Epidermal melanocyte (primary cell): ENCODE measurements around the gene TNS3.

Experiments used
- DNase-seq: peaks from one replicate; pipeline ENCODE4 v3.0.0; 2011; ENCODE audit warnings: low spot score; ENCODE audit not compliant: insufficient read length

The TNS3 gene

GRCh38 chr7:47371733-47372368 is 210.1 kb downstream of the TNS3 start:
- no peak for DNase-seq

GRCh38 chr7:47371317-47371716 is 210.6 kb downstream of the TNS3 start:
- no peak for DNase-seq

GRCh38 chr7:47370461-47371042 is 211.4 kb downstream of the TNS3 start:
- no peak for DNase-seq

- no peak for DNase-seq
Measured at GRCh38 chr7:47369736-47370135, 212.2 kb downstream of the TNS3 start.

- DNase-seq: no peak
Measured at GRCh38 chr7:47368190-47368812, 213.6 kb downstream of the TNS3 start.

GRCh38 chr7:47367369-47367768 is 214.5 kb downstream of the TNS3 start:
- no peak for DNase-seq

- DNase-seq: no peak
Measured at GRCh38 chr7:47366960-47367359, 215.0 kb downstream of the TNS3 start.

- DNase-seq: no peak
Measured at GRCh38 chr7:47366211-47366610, 215.7 kb downstream of the TNS3 start.

GRCh38 chr7:47362984-47363383 is 218.9 kb downstream of the TNS3 start:
- no peak for DNase-seq

- no peak for DNase-seq
Measured at GRCh38 chr7:47361746-47362215, 220.1 kb downstream of the TNS3 start.

- DNase-seq: no peak
Measured at GRCh38 chr7:47361236-47361635, 220.7 kb downstream of the TNS3 start.

GRCh38 chr7:47360301-47360900 is 221.5 kb downstream of the TNS3 start:
- no peak for DNase-seq

GRCh38 chr7:47358944-47359588 is 222.8 kb downstream of the TNS3 start:
- DNase-seq: no peak

- DNase-seq: no peak
Measured at GRCh38 chr7:47358357-47358756, 223.6 kb downstream of the TNS3 start.

- DNase-seq: no peak
Measured at GRCh38 chr7:47357863-47358262, 224.0 kb downstream of the TNS3 start.

GRCh38 chr7:47357361-47357760 is 224.6 kb downstream of the TNS3 start:
- DNase-seq: no peak

GRCh38 chr7:47356261-47356660 is 225.7 kb downstream of the TNS3 start:
- no peak for DNase-seq

GRCh38 chr7:47355684-47356083 is 226.2 kb downstream of the TNS3 start:
- DNase-seq: no peak

- DNase-seq: no peak
Measured at GRCh38 chr7:47354831-47355541, 226.9 kb downstream of the TNS3 start.

GRCh38 chr7:47354071-47354470 is 227.8 kb downstream of the TNS3 start:
- no peak for DNase-seq

- no peak for DNase-seq
Measured at GRCh38 chr7:47352394-47352968, 229.4 kb downstream of the TNS3 start.
